Stimulated activated CD8-positive, alpha-beta memory T cell treated with anti-CD3 and anti-CD28 coated beads, Interleukin-12 subunit alpha, Interleukin-12 subunit beta, amount 100 ng/mL, for 24 hours (primary cell): Measurements from ENCODE around the gene LIPF.
"Not testable (repeated sequence)": the region's sequence is repeated elsewhere in the genome, so short reads cannot be mapped to it uniquely, and the experiment has no call there.

Experiments
- DNase-seq: peaks from one replicate; pipeline ENCODE4 v3.0.0-alpha.2; 2020; ENCODE audit errors: extremely low read depth

The LIPF gene

GRCh38 chr10:88664142-88664541 is at the start of gene LIPF:
LIPF (plus strand) TSS chr10:88664442; CDS start chr10:88667298, 2,856 bp downstream.
- DNase-seq: no peak

GRCh38 chr10:88616250-88616977 is 47.8 kb upstream of the LIPF start:
- DNase-seq: no peak

- no peak for DNase-seq
Measured at GRCh38 chr10:88617772-88618300, 46.4 kb upstream of the LIPF start.

- no peak for DNase-seq
Measured at GRCh38 chr10:88618496-88618895, 45.7 kb upstream of the LIPF start.

GRCh38 chr10:88620441-88620840 is 43.8 kb upstream of the LIPF start:
- DNase-seq: no peak

- DNase-seq: no peak
Measured at GRCh38 chr10:88623835-88624234, 40.4 kb upstream of the LIPF start.

- DNase-seq: no peak
Measured at GRCh38 chr10:88624840-88625239, 39.4 kb upstream of the LIPF start.

GRCh38 chr10:88640186-88640585 is 24.1 kb upstream of the LIPF start:
- no peak for DNase-seq

- DNase-seq: no peak
Measured at GRCh38 chr10:88642209-88642608, 22.0 kb upstream of the LIPF start.

GRCh38 chr10:88642963-88643362 is 21.3 kb upstream of the LIPF start:
- DNase-seq: no peak

GRCh38 chr10:88647061-88647615 is 17.1 kb upstream of the LIPF start:
- DNase-seq: no peak

GRCh38 chr10:88651101-88651551 is 13.1 kb upstream of the LIPF start:
- no peak for DNase-seq

- no peak for DNase-seq
Measured at GRCh38 chr10:88652616-88653015, 11.6 kb upstream of the LIPF start.

GRCh38 chr10:88657901-88658300 is 6.3 kb upstream of the LIPF start:
- DNase-seq: no peak

- DNase-seq: no peak
Measured at GRCh38 chr10:88659725-88660597, 4.3 kb upstream of the LIPF start.

- no peak for DNase-seq
Measured at GRCh38 chr10:88660598-88660884, 3.7 kb upstream of the LIPF start.

- DNase-seq: no peak
Measured at GRCh38 chr10:88661018-88661417, 3.2 kb upstream of the LIPF start.

- no peak for DNase-seq
Measured at GRCh38 chr10:88661577-88661976, 2.7 kb upstream of the LIPF start.

GRCh38 chr10:88663153-88663552 is 1.1 kb upstream of the LIPF start:
- DNase-seq: not testable (repeated sequence)

- no peak for DNase-seq
Measured at GRCh38 chr10:88668465-88668864, 4.2 kb downstream of the LIPF start.

GRCh38 chr10:88670497-88670896 is 6.3 kb downstream of the LIPF start:
- no peak for DNase-seq

- DNase-seq: no peak
Measured at GRCh38 chr10:88672041-88672440, 7.8 kb downstream of the LIPF start.
